PC-3 (cell line): ENCODE data around the gene PCDH9. TPM values are rescaled to one million over a fixed set of nuclear protein-coding genes. Genes with fewer than 3 reads are reported as not detected.

Experiments
- ATAC-seq: fragments of 200-7000 bp; cut with Tn5 transposase; 2 replicates; pipeline ENCODE4 v1.9.1; 2020; ENCODE audit warnings: mild to moderate bottlenecking, moderate library complexity
- BruUV-seq: library from RNA; stranded (reverse); fragments of 400-500 nt; replicated peaks from 2 replicates; lab custom pipeline; 2021; lab: Mats Ljungman, UMichigan
- CTCF ChIA-PET: fragments of 300-600 bp; sonication (Branson Sonifier 250); formaldehyde crosslinking; loops from one replicate; lab custom pipeline; 2022; ENCODE audit warnings: antibody characterized with exemption; lab: Charles Lee
- POLR2A ChIA-PET: fragments of 300-600 bp; sonication (Branson Sonifier 250); formaldehyde crosslinking; loops from one replicate; lab custom pipeline; 2022; ENCODE audit warnings: antibody characterized with exemption; ENCODE audit not compliant: unreplicated experiment; lab: Charles Lee
- DNase-seq: peaks from one replicate; pipeline ENCODE4 v3.0.0-alpha.2; 2015
- H2AFZ ChIP-seq: fragments of 300-600 bp; sonication (generic); 2 replicates; pipeline ENCODE4 v1.6.0; 2016; ENCODE audit warnings: antibody characterized with exemption, low read length
- H3F3A ChIP-seq: fragments of 300-600 bp; sonication (generic); one replicate; pipeline ENCODE4 v1.6.0; 2017; ENCODE audit warnings: antibody characterized with exemption, low read length, control low read depth, mild to moderate bottlenecking; ENCODE audit not compliant: unreplicated experiment
- H3K27ac ChIP-seq: fragments of 300-600 bp; sonication (generic); 2 replicates; pipeline ENCODE4 v1.5.1; 2016; ENCODE audit warnings: mild to moderate bottlenecking, low read length
- H3K27me3 ChIP-seq: fragments of 300-600 bp; sonication (generic); 2 replicates; pipeline ENCODE4 v1.6.1; 2016; ENCODE audit warnings: low read length, mixed read lengths
- H3K36me3 ChIP-seq: fragments of 300-600 bp; sonication (generic); 2 replicates; pipeline ENCODE4 v1.6.1; 2016; ENCODE audit warnings: low read depth, mixed run types, low read length, mixed read lengths
- H3K4me1 ChIP-seq: fragments of 300-600 bp; sonication (generic); 2 replicates; pipeline ENCODE4 v1.5.1; 2016; ENCODE audit warnings: low read length; ENCODE audit not compliant: insufficient read depth
- H3K4me2 ChIP-seq: fragments of 300-600 bp; sonication (generic); 2 replicates; pipeline ENCODE4 v1.6.0; 2016; ENCODE audit warnings: low read length
- H3K4me3 ChIP-seq: fragments of 300-600 bp; sonication (generic); 2 replicates; pipeline ENCODE4 v1.5.1; 2016; ENCODE audit warnings: mild to moderate bottlenecking, low read length, mixed read lengths
- H3K79me2 ChIP-seq: fragments of 300-600 bp; sonication (generic); 2 replicates; pipeline ENCODE4 v1.6.1; 2017; ENCODE audit warnings: low read length, mixed read lengths
- H3K9ac ChIP-seq: fragments of 300-600 bp; sonication (generic); 2 replicates; pipeline ENCODE4 v1.6.0; 2016; ENCODE audit warnings: mild to moderate bottlenecking, low read length
- H3K9me2 ChIP-seq: fragments of 300-600 bp; sonication (generic); replicated peaks from 2 replicates; pipeline ENCODE4 v1.6.1; 2016; ENCODE audit warnings: mixed run types, low read length, mixed read lengths
- H3K9me3 ChIP-seq: fragments of 300-600 bp; sonication (generic); 2 replicates; pipeline ENCODE4 v1.6.1; 2016; ENCODE audit warnings: low read length, mixed read lengths
- H4K20me1 ChIP-seq: fragments of 300-600 bp; sonication (generic); 2 replicates; pipeline ENCODE4 v1.6.1; 2016; ENCODE audit warnings: low read length, mixed read lengths
- CTCF ChIP-seq: fragments of 300-600 bp; sonication (generic); conservative IDR thresholded peaks from 2 replicates; pipeline ENCODE4 v1.5.1; 2017; ENCODE audit warnings: antibody characterized with exemption, low read depth, mild to moderate bottlenecking, low read length
- EZH2 ChIP-seq: fragments of 300-600 bp; sonication (generic); IDR thresholded peaks from one replicate; pipeline ENCODE4 v1.6.1; 2017; ENCODE audit warnings: antibody characterized with exemption, mild to moderate bottlenecking, low read length; ENCODE audit not compliant: unreplicated experiment
- EZH2phosphoT487 ChIP-seq: fragments of 300-600 bp; sonication (generic); IDR thresholded peaks from 2 replicates; pipeline ENCODE4 v1.6.1; 2018; ENCODE audit warnings: mild to moderate bottlenecking, antibody characterized with exemption, low read length, borderline replicate concordance
- intact Hi-C: fragments of 100-400 bp; cut with micrococcal nuclease; formaldehyde crosslinking; loops from 2 replicates; pipeline ENCODE4 v1.9.0; 2023
- total RNA-seq: library from RNA; depleted of rRNA; stranded (reverse); fragments of >200 nt; gene quantifications from 2 replicates; pipeline ENCODE4 v1.2.3, GENCODE V29; 2014

PCDH9 gene
- total RNA-seq, 1 experiment from 2014 or later, result 0.98 TPM

- H2AFZ ChIP-seq, result no peak overlapping the region
- intact Hi-C loops, result loop anchor here (5.0 kb wide), 2 partner anchors 70 to 605 kb away; no protein-coding TSS in a partner anchor
- CTCF ChIA-PET, result no interaction called here
Observed at GRCh38 chr13:66617786-66618185, 612.4 kb downstream of the PCDH9 start.

GRCh38 chr13:66612983-66613382 lies 617.2 kb downstream of the PCDH9 start:
- ChIA-PET POLR2A (no interaction called here), CTCF (no interaction called here)
- H3K9me3 ChIP-seq, result no peaks in the 10 kb centered on the region
- H3K4me2 ChIP-seq, result no peak overlapping the region
- ATAC-seq (no peak), DNase-seq (no peak)
- H3K4me1 ChIP-seq, result no peaks in the 10 kb centered on the region
- no peaks in the 10 kb centered on the region for H3K36me3 ChIP-seq
- no peak for TF ChIP-seq EZH2
- H3K9ac ChIP-seq, result no peak overlapping the region
- H3K27me3 ChIP-seq, result no peaks in the 10 kb centered on the region
- BruUV-seq, result no TSS peak
- no peaks in the 10 kb centered on the region for H3K9me2 ChIP-seq
- no peaks in the 10 kb centered on the region for H4K20me1 ChIP-seq
- no peak overlapping the region for H3K27ac ChIP-seq
- no peaks in the 10 kb centered on the region for H3F3A ChIP-seq
- no peak overlapping the region for H3K4me3 ChIP-seq
- intact Hi-C loops, result no loop called here
- H2AFZ ChIP-seq, result no peak overlapping the region
- H3K79me2 ChIP-seq, result no peaks in the 10 kb centered on the region

More at GRCh38 chr13:66617786-66618185, 612.4 kb downstream of the PCDH9 start:
- no peak overlapping the region for H3K27ac ChIP-seq
- no peaks in the 10 kb centered on the region for H4K20me1 ChIP-seq
- H3F3A ChIP-seq, result no peaks in the 10 kb centered on the region
- H3K4me1 ChIP-seq, result no peaks in the 10 kb centered on the region
- H3K79me2 ChIP-seq, result no peaks in the 10 kb centered on the region
- POLR2A ChIA-PET, result no interaction called here
- BruUV-seq, result no TSS peak
- ATAC-seq (no peak), DNase-seq (no peak)
- H3K9me2 ChIP-seq, result no peaks in the 10 kb centered on the region
- H3K27me3 ChIP-seq, result no peaks in the 10 kb centered on the region
- no peak overlapping the region for H3K4me3 ChIP-seq
- no peaks in the 10 kb centered on the region for H3K9me3 ChIP-seq
- no peak for TF ChIP-seq EZH2
- TF ChIP-seq CTCF, result no peak
- no peaks in the 10 kb centered on the region for H3K36me3 ChIP-seq
- H3K4me2 ChIP-seq, result no peak overlapping the region
- H3K9ac ChIP-seq, result no peak overlapping the region

GRCh38 chr13:66586489-66586888 lies 643.6 kb downstream of the PCDH9 start:
- H2AFZ ChIP-seq, result no peak overlapping the region
- no peaks in the 10 kb centered on the region for H3K9me3 ChIP-seq
- H3K27me3 ChIP-seq, result no peaks in the 10 kb centered on the region
- H3K27ac ChIP-seq, result no peak overlapping the region
- ATAC-seq, result no peak
- no TSS peak for BruUV-seq
- ChIA-PET CTCF (no interaction called here), POLR2A (no interaction called here)
- H3K4me3 ChIP-seq, result no peak overlapping the region
- H3F3A ChIP-seq, result no peaks in the 10 kb centered on the region
- no peaks in the 10 kb centered on the region for H3K4me1 ChIP-seq
- H4K20me1 ChIP-seq, result no peaks in the 10 kb centered on the region
- DNase-seq, result no peak
- H3K79me2 ChIP-seq, result no peaks in the 10 kb centered on the region
- no peak overlapping the region for H3K4me2 ChIP-seq
- H3K9me2 ChIP-seq, result no peaks in the 10 kb centered on the region
- H3K9ac ChIP-seq, result no peak overlapping the region
- TF ChIP-seq CTCF (no peak), EZH2phosphoT487 (no peak), EZH2 (no peak)
- H3K36me3 ChIP-seq, result no peaks in the 10 kb centered on the region
- intact Hi-C loops, result no loop called here
